GM18520 (cell line): ENCODE measurements around the gene CYP46A1.
A peak's percentile ranks its signal among the peaks of the same experiment; 100 is the strongest.
"Not testable (repeated sequence)": the region's sequence is repeated elsewhere in the genome, so short reads cannot be mapped to it uniquely, and the experiment has no call there.

ENCODE experiments used
- ATAC-seq: cut with Tn5 transposase; IDR thresholded peaks from one replicate; pipeline ENCODE4 v1.9.1; 2021; ENCODE audit not compliant: unreplicated experiment

CYP46A1 gene

DNA sequence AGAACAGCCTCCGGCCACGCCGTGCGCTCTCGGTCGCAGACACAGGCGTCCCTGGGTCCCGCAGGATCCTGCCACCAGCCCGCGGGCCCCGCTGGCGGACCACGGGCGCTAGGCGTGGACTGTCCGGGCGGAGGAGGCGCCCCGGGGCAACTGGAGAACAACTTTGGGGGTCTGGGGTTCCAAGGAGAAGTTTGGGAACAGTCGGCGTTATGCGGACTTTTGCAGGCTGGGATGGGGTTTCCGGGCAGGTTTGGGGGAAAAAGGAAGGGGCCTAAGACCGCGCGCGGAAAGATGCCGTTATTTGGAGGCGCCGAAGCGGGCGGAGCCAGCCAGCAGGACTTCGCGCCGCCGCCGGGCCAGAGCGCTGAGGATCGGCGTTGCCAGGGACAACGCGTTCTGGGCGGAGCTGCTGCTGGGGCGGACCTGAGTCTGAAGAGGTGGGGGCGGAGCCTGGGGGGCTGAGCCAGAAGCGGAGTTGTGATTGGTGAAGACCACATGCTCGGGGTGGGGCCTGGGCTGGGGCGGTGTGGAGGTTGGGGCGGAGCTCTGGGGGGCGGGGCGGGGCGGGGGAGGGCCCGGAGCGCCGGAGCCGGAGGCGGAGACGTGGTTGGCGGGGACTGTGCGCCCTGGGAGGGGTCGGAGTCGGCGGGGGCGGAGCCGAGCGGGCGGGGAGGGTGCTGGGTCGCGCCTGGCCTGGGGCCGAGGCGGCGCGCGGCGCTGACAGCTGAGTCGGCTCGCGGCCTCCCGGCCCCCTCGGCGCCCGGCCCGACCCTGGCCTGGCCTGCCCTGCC is at the start of gene CYP46A1:
Gene CYP46A1 (plus strand): TSS at position 680 of the 791 bp plus-strand sequence. CDS start 120 bp downstream, outside the sequence.
- ATAC-seq, result peak; percentile 85

DNA sequence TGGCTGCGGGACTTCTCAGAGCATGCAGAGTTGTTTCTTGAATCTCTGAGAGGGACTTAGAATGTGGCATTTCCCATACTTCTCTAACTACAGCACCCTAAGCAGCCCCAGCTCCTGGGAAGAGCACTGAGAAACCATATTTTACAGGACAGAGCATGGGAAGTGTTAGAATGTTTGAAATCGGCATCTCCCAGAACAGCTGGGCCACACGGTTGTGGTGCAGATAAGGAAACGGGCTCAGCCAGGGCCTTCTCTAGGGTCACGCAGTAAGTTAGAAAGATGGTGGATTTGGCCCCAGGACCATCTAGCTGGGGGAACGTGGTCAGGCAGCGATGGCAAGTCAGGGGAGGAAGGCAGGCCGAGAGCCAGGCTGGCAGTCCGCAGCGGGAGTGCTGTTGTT is 49.7 kb upstream of the CYP46A1 start:
- ATAC-seq, result no peak

DNA sequence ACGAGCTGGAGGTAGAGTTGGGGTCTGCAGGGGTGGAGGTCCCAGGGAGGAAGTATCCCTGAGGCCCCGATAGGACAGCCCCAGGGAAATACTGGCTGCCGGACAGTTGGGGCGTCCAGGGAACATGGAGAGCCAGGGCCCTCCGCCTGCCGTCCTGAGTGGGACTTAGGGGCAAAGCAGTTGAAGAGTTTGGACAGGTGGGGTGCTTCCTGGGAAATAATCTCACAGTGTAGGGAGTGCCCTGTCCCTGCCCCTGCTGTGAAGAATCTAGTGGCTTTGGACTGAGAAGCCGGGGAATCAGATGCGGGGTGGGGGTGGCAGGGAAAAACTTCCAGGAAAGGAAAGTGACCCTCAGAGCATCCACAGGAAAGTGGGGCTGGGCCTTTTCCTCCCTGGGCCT is 49.0 kb upstream of the CYP46A1 start:
- no peak for ATAC-seq

DNA sequence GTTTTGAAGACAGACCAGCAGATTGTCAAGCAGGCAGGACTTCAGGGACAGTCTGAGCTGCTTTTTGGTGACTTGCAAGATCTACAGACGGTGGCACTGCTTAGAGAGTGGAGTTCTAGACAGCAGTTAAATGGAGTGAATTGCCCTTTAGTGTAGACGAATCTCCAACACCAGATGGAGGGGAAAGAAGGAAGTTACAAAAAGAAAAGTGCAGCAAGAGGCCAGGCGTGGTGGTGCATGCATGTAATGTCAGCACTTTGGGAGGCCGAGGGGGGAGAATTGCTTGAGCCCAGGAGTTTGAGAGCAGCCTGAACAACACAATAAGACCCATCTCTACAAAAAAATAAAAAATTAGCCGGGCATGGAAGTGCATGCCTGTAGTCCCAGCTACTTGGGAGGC is 47.6 kb upstream of the CYP46A1 start:
- no peak for ATAC-seq

DNA sequence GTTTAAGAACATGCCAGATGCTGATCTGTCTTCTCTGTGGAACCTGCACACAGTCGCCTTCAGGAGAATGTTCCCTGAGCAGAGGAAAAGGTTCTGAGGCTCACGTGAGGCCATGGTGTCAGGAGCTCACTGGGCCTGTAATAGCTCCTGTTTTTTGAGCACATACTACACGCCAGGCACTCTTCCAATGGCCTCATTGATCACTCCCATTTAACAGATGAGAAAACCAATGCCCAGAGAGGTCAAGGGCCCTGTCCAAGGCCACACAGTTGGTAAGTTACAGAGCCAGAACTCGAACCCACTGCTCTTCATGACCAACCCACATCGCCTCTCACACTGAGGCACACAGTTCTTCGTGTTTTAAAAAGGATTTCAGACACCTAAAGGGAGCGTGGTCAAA is 46.5 kb upstream of the CYP46A1 start:
- ATAC-seq, result no peak

DNA sequence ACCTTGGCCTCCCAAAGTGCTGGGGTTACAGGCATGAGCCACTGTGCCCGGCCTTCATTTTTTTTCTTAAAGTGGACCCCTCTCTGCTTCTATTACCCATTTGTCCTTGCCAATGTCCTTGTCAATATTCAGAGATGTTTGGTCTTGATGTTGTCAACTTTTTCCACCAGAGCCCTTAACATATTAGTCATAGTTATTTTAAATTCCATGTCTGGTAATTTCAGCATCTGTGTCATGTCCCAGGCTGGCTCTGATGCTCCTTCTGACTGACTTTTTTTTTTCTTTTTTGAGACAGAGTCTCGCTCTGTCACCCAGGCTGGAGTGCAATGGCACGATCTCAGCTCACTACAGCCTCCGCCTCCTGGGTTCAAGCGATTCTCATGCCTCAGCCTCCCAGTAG is 41.3 kb upstream of the CYP46A1 start:
- ATAC-seq, result not testable (repeated sequence)

DNA sequence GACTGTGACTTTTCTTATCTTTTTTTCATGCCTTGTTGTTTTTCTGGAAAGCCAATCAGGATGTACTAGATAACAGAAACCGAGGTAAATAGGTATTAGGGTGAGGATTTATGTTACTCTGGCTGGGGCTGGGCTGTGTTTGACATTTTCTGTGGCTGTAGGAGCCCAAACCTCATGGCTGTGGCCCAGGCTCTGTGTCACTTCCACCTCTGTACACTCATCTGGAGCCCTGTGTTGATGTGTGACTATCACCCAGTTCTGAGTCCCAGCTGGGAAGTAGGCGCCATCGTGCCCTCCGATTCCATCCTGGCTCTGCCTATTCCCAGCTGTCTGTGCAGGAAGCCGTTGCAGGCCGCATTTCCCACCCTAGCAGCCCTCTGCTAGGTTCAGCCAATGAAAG is 40.8 kb upstream of the CYP46A1 start:
- no peak for ATAC-seq

DNA sequence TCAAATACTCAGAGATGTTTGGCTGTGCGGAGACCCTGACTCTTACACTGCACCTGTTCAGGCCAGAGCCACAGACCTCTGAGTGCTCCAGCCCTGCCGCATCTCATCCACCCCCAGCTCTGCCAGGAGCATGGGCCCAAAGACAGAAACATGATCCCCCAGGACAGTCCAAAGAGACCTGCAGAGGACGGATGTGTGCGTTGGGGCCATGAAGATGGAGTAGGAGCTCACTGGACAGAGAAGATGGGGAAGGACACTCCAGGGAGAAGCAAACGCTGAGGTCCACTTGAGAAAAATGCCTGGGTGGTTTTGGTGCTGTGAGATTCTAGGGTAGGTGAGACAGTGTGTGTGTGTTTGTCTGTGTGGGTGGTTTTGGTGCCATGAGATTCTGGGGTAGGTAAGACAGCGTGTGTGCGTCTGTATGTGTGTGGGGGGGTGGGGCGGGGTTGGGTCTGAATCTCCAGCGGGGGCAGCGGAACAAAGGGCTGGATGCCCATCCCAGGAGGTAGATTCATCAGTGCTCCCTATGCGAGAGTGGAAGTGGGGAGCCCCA is 40.0 kb upstream of the CYP46A1 start:
- ATAC-seq, result no peak

DNA sequence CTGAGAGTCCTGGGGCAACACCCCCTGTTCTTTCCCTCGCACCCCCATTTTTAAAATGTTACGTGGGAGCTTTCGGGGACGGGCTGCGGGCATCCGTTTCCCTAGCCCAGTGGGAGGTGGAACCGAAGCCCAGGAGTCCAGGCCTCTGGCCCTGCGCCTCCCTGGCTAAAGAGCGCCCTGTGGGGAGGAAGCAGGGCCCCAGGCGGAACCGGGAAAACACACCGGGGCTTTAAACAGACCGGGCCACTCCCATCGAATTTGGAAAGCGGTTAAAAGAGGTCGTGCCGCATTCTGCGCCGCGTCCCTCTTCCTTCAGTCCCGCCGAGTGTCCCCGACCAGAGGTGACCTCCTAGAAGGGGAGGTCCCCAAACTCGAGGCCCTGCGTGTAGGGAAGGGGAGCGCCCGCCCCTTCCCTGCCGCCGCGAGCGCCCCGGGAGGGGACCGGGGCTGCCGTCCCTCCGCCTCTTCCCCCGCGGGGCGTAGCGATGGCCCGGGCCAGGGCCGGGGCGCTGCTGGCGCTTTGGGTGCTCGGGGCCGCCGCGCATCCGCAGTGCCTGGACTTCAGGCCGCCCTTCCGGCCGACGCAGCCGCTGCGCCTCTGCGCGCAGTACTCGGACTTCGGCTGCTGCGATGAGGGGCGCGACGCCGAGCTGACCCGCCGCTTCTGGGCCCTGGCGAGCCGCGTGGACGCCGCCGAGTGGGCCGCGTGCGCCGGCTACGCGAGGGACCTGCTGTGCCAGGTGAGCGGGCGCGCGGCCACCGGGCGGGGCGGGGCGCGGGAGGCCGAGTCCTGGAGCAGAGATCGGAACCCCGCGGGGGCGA is 39.2 kb upstream of the CYP46A1 start, which contains the start of gene HHIPL1:
Gene HHIPL1 (plus strand): TSS at position 407 of the 822 bp plus-strand sequence. CDS start 79 bp downstream, at position 486.
- no peak for ATAC-seq

DNA sequence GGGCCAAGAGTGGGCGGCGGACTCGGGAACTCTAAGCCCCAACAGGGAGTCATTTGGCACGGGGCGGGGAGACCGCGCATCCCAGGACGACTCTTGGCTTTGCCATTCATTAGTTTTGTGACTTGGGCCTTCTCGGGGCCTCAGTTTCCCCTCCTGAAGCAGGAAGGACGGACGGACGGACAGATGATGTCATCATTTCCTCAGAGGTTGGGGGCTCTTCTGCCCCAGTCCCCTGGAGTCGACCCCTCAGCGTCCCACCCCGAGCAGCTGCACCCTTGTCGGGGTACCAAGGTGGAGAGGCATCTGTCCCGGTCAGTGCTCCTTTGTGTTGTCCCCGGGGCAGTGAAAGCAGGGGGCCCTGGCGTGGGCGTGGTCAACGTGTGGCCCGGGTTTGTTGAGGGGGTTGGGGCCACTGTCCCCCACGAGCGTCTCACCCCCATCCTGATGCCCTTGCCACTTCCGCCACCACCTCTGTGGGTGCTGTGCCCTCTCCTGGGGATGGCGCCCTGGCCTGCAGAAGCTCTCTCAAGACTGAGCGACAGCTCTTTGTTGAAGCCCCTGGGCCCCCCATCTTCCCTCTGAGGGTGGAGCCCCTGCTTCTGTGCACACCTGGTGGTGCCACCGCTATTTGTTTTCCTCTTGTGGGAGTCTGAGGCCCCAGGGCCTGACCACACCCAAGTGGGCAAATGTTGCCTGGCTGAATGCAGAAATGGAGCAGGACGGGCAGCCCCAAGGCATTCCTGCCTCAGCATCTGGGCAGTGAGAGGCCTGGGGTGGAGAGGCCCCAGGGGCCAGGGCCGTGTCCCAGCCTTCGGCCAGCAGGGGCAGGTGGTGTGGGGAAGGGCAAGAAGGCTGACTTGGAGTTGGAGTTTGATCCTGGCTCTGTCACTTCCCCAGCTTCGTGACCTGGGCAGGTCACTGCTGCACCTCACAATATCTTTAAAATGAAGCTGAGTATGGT is 38.3 kb upstream of the CYP46A1 start:
- ATAC-seq, result no peak

DNA sequence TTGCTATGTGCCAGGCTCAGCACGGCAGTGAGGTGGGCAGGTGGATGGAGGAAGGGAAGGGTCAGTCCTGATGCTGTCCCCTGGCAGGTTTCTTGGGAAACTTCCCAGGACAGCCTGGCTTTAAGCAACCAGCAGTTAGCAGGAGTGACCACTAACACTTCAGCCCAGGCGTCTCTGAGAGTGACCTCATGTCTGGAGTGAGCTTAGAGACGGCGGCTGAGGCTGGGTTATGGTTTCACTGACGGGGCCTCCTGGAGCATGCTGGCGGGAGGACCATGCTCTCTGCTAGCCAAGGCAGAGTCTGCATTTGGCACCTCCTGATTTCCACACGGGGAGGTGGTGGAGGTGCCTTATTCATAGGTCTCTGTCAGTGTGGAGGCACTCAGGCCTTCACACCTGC is 36.7 kb upstream of the CYP46A1 start:
- no peak for ATAC-seq

DNA sequence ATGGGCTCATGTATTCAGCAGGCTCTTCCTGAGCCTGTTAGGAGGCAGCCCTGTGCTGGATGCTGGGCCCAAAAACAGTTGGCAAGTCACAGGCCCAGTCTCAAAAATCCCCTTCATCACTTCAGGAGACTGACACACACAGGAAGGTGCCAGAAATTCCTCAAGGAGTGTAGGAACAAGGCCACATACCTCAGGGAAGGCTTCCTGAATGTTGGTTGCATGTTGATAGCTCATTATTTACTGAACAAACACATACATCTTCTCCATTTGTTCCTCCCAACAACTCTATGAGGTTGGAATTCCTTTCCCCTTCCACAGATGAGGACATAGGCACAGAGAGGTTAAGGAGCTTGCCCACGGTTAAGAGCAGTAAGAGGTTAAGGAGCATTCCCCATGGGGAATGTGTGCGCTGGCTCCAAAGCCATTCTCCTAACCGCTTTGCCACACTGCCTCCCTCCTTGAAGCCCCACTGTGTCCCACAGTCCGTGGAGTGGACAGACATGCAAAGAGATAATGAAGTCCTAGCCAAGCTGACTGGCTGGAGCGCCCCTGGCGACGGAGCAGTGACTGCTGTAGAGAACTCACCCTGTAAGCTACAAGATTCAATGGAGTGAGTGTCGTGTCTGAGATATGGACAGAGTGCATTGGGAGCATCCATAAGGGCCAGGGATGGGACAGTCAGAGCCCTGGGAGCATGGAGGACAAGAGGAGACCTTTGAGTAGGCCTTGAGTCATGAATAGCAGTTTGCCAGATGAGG is 35.9 kb upstream of the CYP46A1 start:
- ATAC-seq, result no peak

DNA sequence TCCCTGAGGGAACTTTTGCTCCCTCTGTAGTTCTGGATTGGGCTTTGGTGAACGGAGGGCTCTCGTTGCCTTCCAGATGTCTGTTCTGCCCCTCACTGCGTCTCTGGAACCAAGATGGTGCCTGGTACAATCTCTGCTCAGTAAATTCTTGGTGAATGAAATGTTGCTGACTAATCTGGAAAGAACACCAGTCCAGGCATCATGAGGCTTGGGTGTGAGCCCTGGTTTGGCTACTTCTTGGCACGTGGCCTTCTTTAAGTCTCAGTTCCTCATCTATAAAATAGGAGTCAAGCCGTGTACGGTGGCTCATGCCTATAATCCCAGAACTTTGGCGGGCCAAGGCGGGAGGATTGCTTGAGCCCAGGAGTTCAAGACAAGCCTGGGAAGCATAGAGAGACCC is 34.9 kb upstream of the CYP46A1 start:
- no peak for ATAC-seq

DNA sequence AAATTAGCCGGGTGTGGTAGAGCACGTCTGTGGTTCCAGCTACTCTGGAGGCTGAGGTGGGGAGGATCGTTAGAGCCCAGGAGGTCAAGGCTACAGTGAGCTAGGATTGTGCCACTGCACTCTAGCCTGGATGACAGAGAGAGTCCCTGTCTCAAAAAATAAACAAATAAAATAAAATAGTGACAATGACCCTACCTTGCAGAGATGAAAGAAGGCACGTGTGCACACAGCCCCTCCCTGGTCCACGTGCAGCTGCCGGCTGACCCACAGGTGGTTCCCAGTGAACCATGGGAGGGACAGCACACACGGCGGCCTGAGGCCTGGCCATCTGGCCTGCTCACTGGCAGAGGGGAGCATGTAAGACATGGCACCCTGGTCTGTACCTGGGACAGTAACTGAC is 34.5 kb upstream of the CYP46A1 start:
- ATAC-seq, result no peak

DNA sequence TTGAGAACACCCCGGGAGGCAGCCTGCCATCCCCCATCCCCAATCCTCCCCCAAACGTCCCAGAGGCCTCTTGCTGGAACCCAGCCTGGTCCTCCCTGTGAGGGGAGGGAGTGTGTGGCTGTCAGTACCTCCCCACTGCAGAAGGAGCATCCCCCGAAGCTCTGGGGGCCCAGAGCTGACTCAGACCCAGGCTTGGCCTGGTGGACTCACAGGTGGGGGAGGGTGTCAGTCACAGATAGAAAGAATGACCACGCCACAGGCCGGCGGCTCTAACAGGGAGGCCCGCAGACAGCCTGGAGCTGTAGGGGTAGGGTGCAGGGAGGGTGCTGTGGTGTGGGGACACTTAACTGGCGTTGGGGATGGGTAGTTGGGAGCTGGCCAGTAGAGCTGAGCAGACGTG is 33.9 kb upstream of the CYP46A1 start:
- ATAC-seq, result no peak

DNA sequence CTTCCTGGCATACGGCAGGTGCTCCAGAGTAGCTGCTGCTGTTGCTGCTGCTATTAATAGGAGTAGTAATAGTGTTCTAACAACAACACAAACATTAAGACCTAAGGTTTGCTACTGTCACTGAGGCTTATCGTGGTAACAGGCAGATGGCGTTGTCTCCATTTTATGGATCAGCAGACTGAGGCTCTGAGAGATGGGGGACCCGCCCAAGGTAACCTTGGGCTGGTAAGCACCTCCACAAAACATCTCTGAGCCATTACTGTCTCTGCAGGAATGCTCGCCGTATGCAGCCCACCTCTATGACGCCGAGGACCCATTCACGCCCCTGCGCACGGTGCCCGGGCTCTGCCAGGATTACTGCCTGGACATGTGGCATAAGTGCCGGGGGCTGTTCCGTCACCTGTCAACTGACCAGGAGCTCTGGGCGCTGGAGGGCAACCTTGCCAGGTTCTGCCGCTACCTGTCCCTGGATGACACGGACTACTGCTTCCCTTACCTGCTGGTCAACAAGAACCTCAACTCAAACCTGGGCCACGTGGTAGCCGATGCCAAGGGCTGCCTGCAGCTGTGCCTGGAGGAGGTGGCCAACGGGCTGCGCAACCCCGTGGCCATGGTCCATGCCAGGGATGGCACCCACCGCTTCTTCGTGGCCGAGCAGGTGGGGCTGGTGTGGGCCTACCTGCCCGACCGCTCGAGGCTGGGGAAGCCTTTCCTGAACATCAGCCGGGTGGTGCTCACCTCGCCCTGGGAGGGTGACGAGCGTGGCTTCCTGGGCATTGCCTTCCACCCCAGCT is 31.9 kb upstream of the CYP46A1 start:
- ATAC-seq, result no peak

DNA sequence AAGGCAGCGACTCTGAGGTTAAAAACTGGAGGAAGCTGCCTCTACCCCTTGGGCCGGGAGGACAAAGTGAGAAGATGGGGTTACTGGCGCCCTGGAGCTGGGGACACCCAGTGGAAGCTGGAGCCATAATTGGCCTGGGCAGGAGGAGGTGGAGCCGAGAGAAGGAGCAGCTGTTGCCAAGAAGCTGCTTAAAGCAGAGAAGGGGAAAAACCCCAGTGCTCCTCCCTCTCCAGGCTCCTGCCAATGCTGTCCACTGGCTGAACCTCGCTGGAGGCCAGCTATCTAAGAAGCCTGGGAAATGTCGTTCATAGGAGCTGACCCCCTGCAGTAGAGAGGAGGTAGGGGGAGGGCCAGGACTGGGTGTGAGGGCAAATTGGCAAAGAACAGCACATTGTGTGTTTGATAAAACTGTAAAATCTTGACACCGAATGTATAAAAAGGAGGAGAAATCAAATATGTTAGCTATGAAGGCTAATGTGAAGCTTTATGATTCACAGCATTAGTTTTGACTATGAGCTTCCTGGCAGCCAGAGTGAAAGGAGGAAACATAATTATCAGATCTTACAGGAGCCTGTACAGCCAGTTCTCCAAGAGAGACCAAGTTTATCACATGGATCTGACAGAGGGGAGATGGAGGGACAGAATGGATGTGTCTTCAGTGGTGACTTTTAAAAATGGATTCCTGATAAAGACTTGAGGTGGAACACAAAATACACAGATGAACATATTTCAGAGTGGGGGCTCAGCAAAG is 29.7 kb upstream of the CYP46A1 start:
- ATAC-seq, result no peak

DNA sequence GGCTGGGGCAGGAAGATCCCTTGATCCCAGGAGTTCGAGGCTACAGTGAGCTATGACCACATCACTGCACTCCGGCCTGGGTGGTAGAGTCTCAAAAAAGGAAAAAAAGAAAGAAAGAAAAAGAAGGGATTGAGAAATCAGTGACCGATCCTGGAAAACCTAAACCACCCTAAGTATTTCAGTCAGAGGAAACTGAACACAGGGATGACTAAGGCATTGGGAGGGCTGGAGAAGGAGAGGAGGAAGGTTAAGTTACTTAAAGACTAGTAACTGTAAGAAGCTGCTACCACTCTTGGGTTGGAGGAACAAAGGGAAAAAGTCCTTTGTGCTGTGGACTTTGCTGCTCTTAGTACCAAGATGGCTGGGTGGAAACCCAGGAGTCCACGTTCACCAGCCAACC is 28.6 kb upstream of the CYP46A1 start:
- ATAC-seq, result no peak
